Measurements from ENCODE around the gene CNPY1.

Gene CNPY1

GRCh38 chr7:155589001-155589980 lies 42.9 kb upstream of the CNPY1 start:
- no peak for TF ChIP-seq CTCF (IDR thresholded peaks at IDR 0.05)

DNA sequence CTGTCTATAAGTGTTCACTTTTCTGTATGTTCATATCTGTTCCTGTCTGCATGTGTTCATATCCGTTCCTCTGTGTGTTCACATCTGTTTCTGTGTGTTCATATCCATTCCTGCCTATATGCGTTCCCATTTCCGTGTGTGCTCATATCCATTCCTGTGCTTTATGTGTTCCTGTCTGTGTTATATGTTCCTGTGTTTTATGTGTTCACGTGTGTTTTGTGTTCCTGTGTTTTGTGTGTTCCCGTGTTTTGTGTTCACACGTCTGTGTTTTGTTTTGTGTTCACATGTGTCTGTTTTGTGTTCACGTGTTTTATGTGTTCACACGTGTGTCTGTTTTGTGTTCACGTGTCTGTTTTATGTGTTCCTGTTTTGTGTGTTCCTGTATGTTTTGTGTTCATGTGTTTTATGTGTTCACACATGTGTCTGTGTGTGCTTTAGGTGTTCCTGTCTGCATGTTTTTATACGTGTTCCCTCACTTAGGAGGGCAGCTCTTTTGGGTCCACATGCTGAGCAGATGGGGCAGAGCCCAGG lies 42.2 kb upstream of the CNPY1 start:
- TF ChIP-seq CTCF (IDR thresholded peaks at IDR 0.05) = no peak

DNA sequence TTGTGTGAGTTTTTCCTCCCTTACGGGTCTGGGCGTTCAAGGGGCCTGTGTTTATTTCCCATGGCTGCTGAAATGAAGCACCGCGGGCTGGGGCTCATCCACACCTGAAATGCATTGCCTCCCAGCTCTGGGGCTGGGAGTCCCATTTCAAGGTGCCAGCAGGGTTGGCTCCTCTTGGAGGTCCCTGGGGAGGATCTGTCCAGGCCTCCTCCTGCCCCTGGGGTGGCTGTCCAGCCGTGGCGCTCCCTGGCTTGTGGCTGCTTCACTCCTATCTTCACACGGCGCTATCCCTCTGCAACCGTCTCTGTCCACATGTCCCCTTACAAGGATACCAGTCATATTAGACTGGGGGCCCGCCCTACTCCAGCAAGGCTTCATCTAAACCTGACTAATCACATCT lies 41.1 kb upstream of the CNPY1 start:
- TF ChIP-seq CTCF (IDR thresholded peaks at IDR 0.05) = no peak

- no peak for TF ChIP-seq CTCF (IDR thresholded peaks at IDR 0.05)
Measured at GRCh38 chr7:155586843-155587440, 40.6 kb upstream of the CNPY1 start.

- TF ChIP-seq CTCF (IDR thresholded peaks at IDR 0.05) = no peak
Measured at GRCh38 chr7:155585951-155586350, 39.6 kb upstream of the CNPY1 start.

DNA sequence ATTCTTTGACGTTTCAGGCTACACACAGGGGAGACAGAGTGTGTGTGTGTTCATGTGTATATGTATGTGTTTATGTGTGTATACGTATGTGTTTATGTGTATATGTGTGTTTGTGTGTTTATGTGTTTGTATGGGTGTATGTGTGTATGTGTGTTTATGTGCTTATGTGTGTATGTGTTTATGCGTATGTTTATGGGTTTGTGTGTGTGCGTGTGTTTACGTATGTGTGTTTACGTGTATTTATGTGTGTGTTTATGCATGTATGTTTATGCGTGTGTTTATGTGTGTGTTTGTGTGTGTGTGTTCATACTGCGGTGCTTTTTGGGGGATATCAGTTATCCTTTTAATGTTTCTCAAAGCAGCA lies 39.2 kb upstream of the CNPY1 start:
- no peak for TF ChIP-seq CTCF (IDR thresholded peaks at IDR 0.05)

DNA sequence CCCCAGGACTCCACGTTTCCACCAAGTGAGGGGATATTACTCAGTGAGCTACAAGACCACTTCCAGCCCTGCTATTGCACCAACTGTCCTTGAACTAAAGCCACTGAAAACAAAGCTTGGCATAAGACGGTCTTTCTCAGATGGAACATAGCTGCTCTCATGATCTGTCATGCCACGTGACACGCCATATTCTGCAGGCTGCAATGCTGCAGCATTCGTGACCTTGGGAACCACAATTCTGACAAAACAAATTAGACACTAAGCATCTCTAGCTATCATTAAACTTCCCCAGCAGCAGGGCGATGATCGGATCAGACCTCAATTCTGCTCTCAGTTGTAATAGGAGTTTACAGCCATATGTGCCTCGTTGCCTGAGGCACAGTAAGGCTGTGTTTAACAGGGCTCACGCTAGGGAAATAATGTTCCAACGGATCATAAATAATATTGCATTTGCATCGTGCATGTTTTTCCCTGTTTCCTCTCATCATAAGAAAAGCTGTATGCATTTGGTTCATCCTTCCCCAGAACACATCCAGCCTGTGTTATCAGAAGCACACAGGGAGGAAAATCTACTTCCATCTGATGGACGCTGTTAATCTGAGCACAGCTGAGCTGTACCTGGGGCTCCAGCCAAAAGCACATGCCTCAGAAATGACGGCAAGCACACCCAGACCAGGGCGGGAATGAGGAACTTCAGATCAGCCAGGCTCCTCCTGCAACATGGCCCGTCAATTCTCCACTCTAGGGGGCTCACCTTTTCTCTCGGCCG lies 38.6 kb upstream of the CNPY1 start:
- TF ChIP-seq CTCF (IDR thresholded peaks at IDR 0.05) = no peak

Measured in LNCAP (cell line).